Thyroid gland (tissue), 4 donors: ENCODE measurements around the gene PROB1. TPM values are rescaled to one million over a fixed set of nuclear protein-coding genes. Genes with fewer than 3 reads are reported as not detected.

Experiments
- DNase-seq, 2 donors: peaks; one replicate each; pipeline ENCODE4 v3.0.0-alpha.2; 2019
- H3K27ac ChIP-seq, 3 donors: fragments of 200-600 bp; sonication (generic); 1 replicate in 2 of 3; 2 replicates in 1 of 3; pipeline ENCODE4 v1.5.1; 2016 to 2019; ENCODE audit warnings: mild to moderate bottlenecking in 1 of 3, moderate library complexity in 1 of 3
- H3K27me3 ChIP-seq: fragments of 200-600 bp; sonication (generic); one replicate; pipeline ENCODE4 v1.5.1; 2019
- H3K36me3 ChIP-seq, 2 donors: fragments of 200-600 bp; sonication (generic); one replicate each; pipeline ENCODE4 v1.5.1; 2016 to 2019
- H3K4me1 ChIP-seq, 2 donors: fragments of 200-600 bp; sonication (generic); one replicate each; pipeline ENCODE4 v1.5.1; 2017 to 2019
- H3K4me3 ChIP-seq, 3 donors: fragments of 200-600 bp; sonication (generic); replicated peaks in 1 of 3; 1 replicate in 2 of 3; 2 replicates in 1 of 3; pipeline ENCODE4 v1.5.1; 2016; ENCODE audit warnings: mild to moderate bottlenecking in 1 of 3
- H3K9me3 ChIP-seq: fragments of 200-600 bp; sonication (generic); one replicate; pipeline ENCODE4 v1.5.1; 2017
- POLR2A ChIP-seq, 2 donors: fragments of 450-650 bp; IDR thresholded peaks; one replicate each; pipeline ENCODE4 v1.6.1; 2017; ENCODE audit warnings: antibody characterized with exemption in 2 of 2, mild to moderate bottlenecking in 2 of 2, moderate library complexity in 1 of 2
- WGBS, 2 donors: methylation state at CpG; one replicate each; pipeline ENCODE4 v1.1.5; 2017; 5-methylcytosine and 5-hydroxymethylcytosine counted together
- intact Hi-C: fragments of 100-400 bp; cut with DNase I; formaldehyde crosslinking; loops from one replicate; pipeline ENCODE4 v1.15.1; 2023
- total RNA-seq, 4 donors: library from RNA; depleted of rRNA; stranded (reverse); fragments of >200 nt; gene quantifications; one replicate each; pipeline ENCODE4 v1.2.3, GENCODE V29; 2016
- TF ChIP-seq, protein P1 (sequence below), 6 experiments: fragments of 200-600 bp in 3 of 6; fragments of 450-650 bp in 3 of 6; sonication (generic) in 3 of 6; IDR thresholded peaks; one replicate each; pipeline ENCODE4 v1.5.1; 2016 to 2019; ENCODE audit warnings: antibody characterized with exemption in 6 of 6, mild to moderate bottlenecking in 2 of 6, inconsistent platforms in 1 of 6, moderate library complexity in 1 of 6

The PROB1 gene
- total RNA-seq, 4 donors from 2014 or later = 1.6 to 4.2 (median 1.9) TPM

DNA sequence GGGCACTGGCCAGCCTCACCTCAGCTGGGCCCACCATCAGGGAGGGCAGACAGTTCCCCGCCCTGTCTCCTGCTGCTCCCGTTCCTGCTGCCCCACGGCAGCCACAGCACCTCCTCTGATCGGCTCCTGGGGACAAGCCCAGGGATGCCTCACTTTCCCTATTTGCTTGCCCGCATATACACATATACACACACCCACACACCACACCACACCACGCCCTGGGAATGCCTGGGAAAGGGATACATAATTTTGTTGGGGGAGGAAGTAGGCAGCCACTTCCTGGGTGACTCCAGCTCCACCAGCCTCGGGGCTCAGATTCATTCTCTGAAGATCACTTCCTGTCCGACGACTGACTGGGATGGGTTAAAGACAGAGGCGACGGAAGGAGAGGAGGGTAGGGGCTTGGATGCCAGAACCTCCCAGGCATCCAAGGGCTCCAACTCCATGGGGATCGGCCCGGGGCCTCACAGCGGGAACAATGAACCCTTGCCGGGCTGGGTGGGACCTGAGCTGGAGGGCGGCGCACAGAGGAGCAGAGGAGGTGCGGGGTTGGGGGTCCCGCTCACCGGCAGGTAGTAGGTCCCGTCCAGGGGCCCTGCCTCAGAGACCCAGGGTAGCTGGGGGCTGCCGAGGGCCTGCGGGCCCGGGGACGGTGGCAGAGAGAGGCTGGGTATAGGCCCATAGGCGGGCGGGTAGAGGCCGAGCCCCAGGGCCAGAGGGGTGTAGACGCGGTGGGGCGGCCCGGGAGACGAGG is 3.2 kb downstream of the PROB1 start:
- intact Hi-C loops = no loop called here
- H3K27ac ChIP-seq = no peak overlapping the region
- TF ChIP-seq, protein P1, sequence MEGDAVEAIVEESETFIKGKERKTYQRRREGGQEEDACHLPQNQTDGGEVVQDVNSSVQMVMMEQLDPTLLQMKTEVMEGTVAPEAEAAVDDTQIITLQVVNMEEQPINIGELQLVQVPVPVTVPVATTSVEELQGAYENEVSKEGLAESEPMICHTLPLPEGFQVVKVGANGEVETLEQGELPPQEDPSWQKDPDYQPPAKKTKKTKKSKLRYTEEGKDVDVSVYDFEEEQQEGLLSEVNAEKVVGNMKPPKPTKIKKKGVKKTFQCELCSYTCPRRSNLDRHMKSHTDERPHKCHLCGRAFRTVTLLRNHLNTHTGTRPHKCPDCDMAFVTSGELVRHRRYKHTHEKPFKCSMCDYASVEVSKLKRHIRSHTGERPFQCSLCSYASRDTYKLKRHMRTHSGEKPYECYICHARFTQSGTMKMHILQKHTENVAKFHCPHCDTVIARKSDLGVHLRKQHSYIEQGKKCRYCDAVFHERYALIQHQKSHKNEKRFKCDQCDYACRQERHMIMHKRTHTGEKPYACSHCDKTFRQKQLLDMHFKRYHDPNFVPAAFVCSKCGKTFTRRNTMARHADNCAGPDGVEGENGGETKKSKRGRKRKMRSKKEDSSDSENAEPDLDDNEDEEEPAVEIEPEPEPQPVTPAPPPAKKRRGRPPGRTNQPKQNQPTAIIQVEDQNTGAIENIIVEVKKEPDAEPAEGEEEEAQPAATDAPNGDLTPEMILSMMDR (IDR thresholded peaks at IDR 0.05) = no peak
- no peak for TF ChIP-seq POLR2A (IDR thresholded peaks at IDR 0.05)
- no peak for DNase-seq
- 68 to 77% methylated on average over 23 to 33 of the region's 33 CpGs for WGBS, 2 donors
- H3K4me3 ChIP-seq = no peak overlapping the region
- peaks cover 27 to 51% of the 10 kb centered on the region in 2 donors for H3K4me1 ChIP-seq
- no peaks in the 10 kb centered on the region for H3K9me3 ChIP-seq
- H3K27me3 ChIP-seq = no peaks in the 10 kb centered on the region
- H3K36me3 ChIP-seq = no peaks in the 10 kb centered on the region

DNA sequence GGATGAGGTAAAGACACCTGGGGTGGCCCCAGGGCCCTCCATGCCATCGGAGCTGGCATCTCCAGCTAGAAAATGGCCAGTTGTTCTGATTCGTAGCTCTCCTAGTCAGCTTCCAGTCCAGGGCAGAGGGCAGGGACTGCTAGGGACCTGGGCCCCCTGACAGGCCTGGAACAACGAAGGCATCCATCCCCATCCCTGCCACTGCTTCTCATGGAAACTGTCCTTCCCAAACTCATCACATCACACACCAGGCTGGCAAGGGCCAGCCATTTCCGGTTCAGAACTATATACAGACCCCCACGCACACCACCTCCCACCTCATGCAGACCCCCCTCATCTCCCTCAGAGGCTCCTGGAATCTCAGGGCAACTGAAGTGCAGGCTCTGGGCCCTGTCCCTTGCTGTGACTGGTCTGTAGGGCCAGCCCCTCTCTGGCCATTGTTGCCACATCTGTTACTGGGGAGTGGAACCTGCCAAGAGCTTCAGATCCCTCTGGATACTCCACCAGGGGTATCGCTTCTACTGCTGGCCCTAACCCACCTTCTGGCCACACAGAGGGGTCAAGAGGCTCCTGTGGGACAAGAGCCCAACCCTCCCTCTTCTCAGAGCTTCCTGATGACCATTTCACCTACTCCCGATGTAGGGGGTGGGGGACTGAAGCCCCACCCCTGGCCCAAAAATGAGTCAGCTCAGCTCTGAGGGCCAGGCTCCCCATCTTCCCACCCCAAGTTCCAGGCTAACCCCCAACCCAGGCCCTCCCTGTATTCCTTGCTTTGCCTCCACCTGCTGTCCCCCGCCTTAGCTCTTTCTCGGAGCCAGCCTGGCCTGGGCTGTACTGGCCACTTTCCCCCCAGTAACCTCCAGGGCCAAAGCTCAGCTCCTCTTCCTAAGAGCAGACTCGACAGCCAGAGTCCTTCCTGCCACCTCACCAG is 4.0 kb downstream of the PROB1 start:
- 84 to 88% methylated on average over 8 to 10 of the region's 10 CpGs for WGBS, 2 donors
- no peak for DNase-seq
- intact Hi-C loops = no loop called here
- Histone ChIP-seq H3K4me3 (no peak overlapping the region), H3K27me3 (no peaks in the 10 kb centered on the region), H3K27ac (no peak overlapping the region), H3K36me3 (no peaks in the 10 kb centered on the region), H3K9me3 (no peaks in the 10 kb centered on the region), H3K4me1 (peaks cover 27 to 51% of the 10 kb centered on the region in 2 donors)
- TF ChIP-seq, protein P1 (IDR thresholded peaks at IDR 0.05) = no peak
- TF ChIP-seq POLR2A (IDR thresholded peaks at IDR 0.05) = no peak

DNA sequence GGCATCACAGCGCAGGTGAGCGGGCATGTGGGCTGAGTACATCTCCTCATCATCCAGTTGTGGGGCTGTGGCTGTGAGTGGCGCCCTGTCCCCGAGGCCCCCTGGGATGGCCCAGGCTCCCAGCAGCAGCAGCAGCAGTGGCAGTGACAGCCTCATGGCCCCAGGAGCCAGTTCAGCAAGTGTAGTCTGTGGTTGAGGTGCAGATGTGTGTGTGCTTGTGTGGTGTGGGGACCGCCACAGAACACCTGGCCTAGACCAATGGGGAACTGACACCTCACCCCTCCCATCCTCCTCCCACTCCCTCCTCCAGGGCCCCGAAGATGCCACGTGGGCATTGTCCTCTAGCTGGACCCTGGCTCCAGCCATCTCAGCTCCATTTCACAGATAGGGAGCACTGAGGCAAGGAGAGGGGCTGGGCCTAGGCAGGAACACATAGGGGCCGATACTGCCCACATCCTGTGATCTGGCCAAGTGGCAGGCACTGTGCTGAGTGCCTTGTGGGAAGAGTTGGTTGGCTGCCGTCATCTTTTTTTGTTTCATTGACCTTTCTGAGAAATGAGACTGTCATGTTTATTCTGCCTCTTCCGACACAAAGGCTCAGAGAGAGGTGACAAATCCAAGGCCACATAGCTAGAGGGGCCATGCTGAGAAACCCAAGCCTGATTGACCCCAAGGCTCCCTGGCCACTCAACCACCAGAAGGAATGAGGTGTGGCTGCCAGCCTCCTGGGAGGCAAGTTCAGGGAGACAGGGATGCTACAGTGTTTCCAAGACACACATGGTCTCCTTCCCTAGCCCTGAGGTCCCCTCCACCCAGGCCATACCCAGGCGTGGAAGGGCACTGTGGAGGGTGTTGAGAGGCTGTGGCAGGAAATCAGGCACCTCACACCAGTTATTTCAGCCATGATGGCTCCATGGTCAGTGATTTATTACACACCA is 4.9 kb downstream of the PROB1 start, which contains the start of gene MZB1:
Gene MZB1, minus strand, starts transcription at position 213 of the 938 bp plus-strand sequence. Its CDS starts 57 bp downstream, at position 156.
- no peak within 1 kb of the TSS for H3K27ac ChIP-seq
- no peaks in the 10 kb centered on the region for H3K9me3 ChIP-seq
- no peak within 1 kb of the TSS for H3K4me3 ChIP-seq
- intact Hi-C loops = no loop called here
- peaks cover 23 to 52% of the 10 kb centered on the region in 2 donors for H3K4me1 ChIP-seq
- no peaks in the 10 kb centered on the region for H3K27me3 ChIP-seq
- 84 to 90% methylated on average over 10 to 11 of the region's 11 CpGs for WGBS, 2 donors
- DNase-seq = no peak
- TF ChIP-seq POLR2A (IDR thresholded peaks at IDR 0.05) = no peak
- TF ChIP-seq, protein P1 (IDR thresholded peaks at IDR 0.05) = no peak
- no peaks in the 10 kb centered on the region for H3K36me3 ChIP-seq

DNA sequence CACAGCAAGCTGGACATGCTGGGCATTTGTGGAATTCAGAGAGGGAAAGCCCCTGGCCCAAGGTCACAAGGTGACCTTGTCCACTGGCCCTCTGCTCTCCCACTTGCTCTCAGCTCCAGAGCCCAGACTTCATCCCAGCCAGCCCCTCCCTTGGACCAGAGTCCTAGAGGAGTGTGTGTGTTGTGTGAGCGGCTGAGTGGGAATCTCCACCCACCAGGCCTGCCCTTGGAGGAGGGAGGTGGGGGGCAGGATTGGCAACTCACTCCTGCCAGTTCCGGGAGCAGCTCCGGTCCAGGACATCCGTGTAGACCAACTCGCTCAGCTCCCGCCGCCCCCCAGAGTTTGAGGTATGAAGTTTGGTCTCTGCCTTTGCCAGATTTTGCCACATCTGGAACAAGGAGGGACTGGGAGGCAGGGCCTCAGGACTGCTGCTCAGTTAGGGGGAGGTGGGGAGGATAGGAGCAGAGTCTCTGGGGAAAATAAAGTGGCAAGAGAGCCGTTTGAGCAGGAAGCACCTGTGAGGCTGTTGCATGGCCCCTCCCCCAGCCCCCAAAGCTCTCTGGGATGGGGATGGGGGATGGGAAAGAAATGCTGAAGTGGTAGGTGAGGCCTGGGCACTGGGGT is 6.6 kb downstream of the PROB1 start:
- H3K36me3 ChIP-seq = no peaks in the 10 kb centered on the region
- no peaks in the 10 kb centered on the region for H3K27me3 ChIP-seq
- no peak overlapping the region for H3K4me3 ChIP-seq
- WGBS, 2 donors = 9 to 14% methylated on average over 4 to 8 of the region's 8 CpGs
- DNase-seq = peak; percentile 79 to 80
- H3K4me1 ChIP-seq = peaks cover 16 to 46% of the 10 kb centered on the region in 2 donors
- no peaks in the 10 kb centered on the region for H3K9me3 ChIP-seq
- intact Hi-C loops = no loop called here
- TF ChIP-seq POLR2A (IDR thresholded peaks at IDR 0.05) = no peak
- TF ChIP-seq, protein P1 (IDR thresholded peaks at IDR 0.05) = no peak
- H3K27ac ChIP-seq = peak overlapping the region in 1 of 3 donors; percentile 50
